G401.6 (cell line): ENCODE measurements around the gene ARRDC2.
"Not testable (repeated sequence)": the region's sequence is repeated elsewhere in the genome, so short reads cannot be mapped to it uniquely, and the experiment has no call there.

Experiments used
- FAIRE-seq: peaks from 2 replicates; lab custom pipeline; 2012; peaks lifted over from hg19 to GRCh38; lab: Jason Lieb, UNC

ARRDC2 gene

GRCh38 chr19:18007917-18008673 is at the start of gene ARRDC2:
Gene ARRDC2, plus strand, starts transcription at chr19:18008170. Its CDS starts 141 bp downstream, at chr19:18008311.
- FAIRE-seq: no peak

GRCh38 chr19:17963936-17964691 is 43.9 kb upstream of the ARRDC2 start:
- FAIRE-seq: no peak

GRCh38 chr19:17965370-17966128 is 42.4 kb upstream of the ARRDC2 start:
- no peak for FAIRE-seq

GRCh38 chr19:17966129-17966483 is 41.9 kb upstream of the ARRDC2 start:
- FAIRE-seq: no peak

GRCh38 chr19:17966550-17967256 is 41.3 kb upstream of the ARRDC2 start, which contains the start of gene KCNN1:
Gene KCNN1, plus strand, starts transcription at chr19:17967107. Its CDS starts 6,782 bp downstream, at chr19:17973889.
- FAIRE-seq: no peak

- no peak for FAIRE-seq
Observed at GRCh38 chr19:17967257-17968051, 40.5 kb upstream of the ARRDC2 start.

GRCh38 chr19:17968362-17968761 is 39.6 kb upstream of the ARRDC2 start:
- FAIRE-seq: no peak

GRCh38 chr19:17969096-17969792 is 38.7 kb upstream of the ARRDC2 start:
- no peak for FAIRE-seq

GRCh38 chr19:17972230-17972629 is 35.7 kb upstream of the ARRDC2 start:
- no peak for FAIRE-seq

- no peak for FAIRE-seq
Observed at GRCh38 chr19:17973759-17974158, 34.2 kb upstream of the ARRDC2 start.

- no peak for FAIRE-seq
Observed at GRCh38 chr19:17974551-17974950, 33.4 kb upstream of the ARRDC2 start.

- no peak for FAIRE-seq
Observed at GRCh38 chr19:17975032-17975431, 32.9 kb upstream of the ARRDC2 start.

GRCh38 chr19:17977021-17977420 is 30.9 kb upstream of the ARRDC2 start:
- no peak for FAIRE-seq

GRCh38 chr19:17977488-17977887 is 30.5 kb upstream of the ARRDC2 start:
- FAIRE-seq: no peak

GRCh38 chr19:17981611-17982010 is 26.4 kb upstream of the ARRDC2 start:
- FAIRE-seq: no peak

- FAIRE-seq: no peak
Observed at GRCh38 chr19:17982430-17982829, 25.5 kb upstream of the ARRDC2 start.

- FAIRE-seq: no peak
Observed at GRCh38 chr19:17985037-17985818, 22.7 kb upstream of the ARRDC2 start.

GRCh38 chr19:17986569-17986968 is 21.4 kb upstream of the ARRDC2 start:
- not testable (repeated sequence) for FAIRE-seq

GRCh38 chr19:17988161-17988560 is 19.8 kb upstream of the ARRDC2 start:
- no peak for FAIRE-seq
